WTC11 (cell line): ENCODE measurements around the gene PIK3CA. TPM values are rescaled to one million over a fixed set of nuclear protein-coding genes. Genes with fewer than 3 reads are reported as not detected.

Source experiments
- ATAC-seq: fragments of 200-7000 bp; cut with Tn5 transposase; 2 replicates; pipeline ENCODE4 v1.10.0; 2021; ENCODE audit warnings: mild to moderate bottlenecking, moderate library complexity
- CTCF ChIA-PET: fragments of 300-600 bp; sonication (Branson Sonifier 250); formaldehyde crosslinking; loops from one replicate; lab custom pipeline; 2021; ENCODE audit warnings: antibody characterized with exemption; lab: Charles Lee
- POLR2A ChIA-PET: fragments of 350-600 bp; sonication (Branson Sonifier 250); formaldehyde crosslinking; loops from one replicate; lab custom pipeline; 2021; ENCODE audit warnings: antibody characterized with exemption; lab: Charles Lee
- DNase-seq: peaks from one replicate; pipeline ENCODE4 v3.0.0; 2021; ENCODE audit warnings: low spot score
- H3K27ac Mint-ChIP-seq: 2 replicates; pipeline ENCODE4 v1.8.0; 2021; ENCODE audit warnings: mixed read lengths
- H3K27me3 Mint-ChIP-seq: 2 replicates; pipeline ENCODE4 v1.8.0; 2021; ENCODE audit warnings: low read depth, mild to moderate bottlenecking, moderate library complexity, mixed read lengths
- H3K36me3 Mint-ChIP-seq: 2 replicates; pipeline ENCODE4 v1.8.0; 2021; ENCODE audit warnings: mixed read lengths
- H3K4me1 Mint-ChIP-seq: 2 replicates; pipeline ENCODE4 v1.8.0; 2022; ENCODE audit warnings: mixed read lengths
- H3K4me3 Mint-ChIP-seq: 2 replicates; pipeline ENCODE4 v1.8.0; 2021; ENCODE audit warnings: mild to moderate bottlenecking, moderate library complexity, mixed read lengths
- H3K9me3 Mint-ChIP-seq: 2 replicates; pipeline ENCODE4 v1.8.0; 2021; ENCODE audit warnings: mixed read lengths
- EMX1 ChIP-seq: fragments of 250-450 bp; sonication (Bioruptor Pico); IDR thresholded peaks from 2 replicates; pipeline ENCODE4 v1.8.0; 2021; ENCODE audit warnings: mild to moderate bottlenecking
- FOXP1 ChIP-seq: sonication (generic); formaldehyde crosslinking; IDR thresholded peaks from 2 replicates; pipeline ENCODE4 v1.8.0; 2022; ENCODE audit warnings: missing genetic modification reagents, mild to moderate bottlenecking, moderate library complexity, borderline replicate concordance
- GTF2I ChIP-seq: fragments of 250-450 bp; sonication (Bioruptor Pico); conservative IDR thresholded peaks from 2 replicates; pipeline ENCODE4 v1.4.0; 2021; ENCODE audit warnings: mild to moderate bottlenecking
- NFE2L1 ChIP-seq: sonication (generic); formaldehyde crosslinking; IDR thresholded peaks from 2 replicates; pipeline ENCODE4 v1.8.1; 2023; ENCODE audit warnings: missing genetic modification reagents
- NFYB ChIP-seq: sonication (generic); formaldehyde crosslinking; conservative IDR thresholded peaks from 2 replicates; pipeline ENCODE4 v1.8.0; 2022; ENCODE audit warnings: low read depth, missing genetic modification reagents
- NR1H2 ChIP-seq: sonication (generic); formaldehyde crosslinking; IDR thresholded peaks from 2 replicates; pipeline ENCODE4 v1.9.0; 2021; ENCODE audit warnings: mild to moderate bottlenecking, moderate library complexity, missing genetic modification reagents
- OVOL2 ChIP-seq: fragments of 250-450 bp; sonication (Bioruptor Pico); IDR thresholded peaks from 2 replicates; pipeline ENCODE4 v1.9.0; 2021; ENCODE audit warnings: mild to moderate bottlenecking, borderline replicate concordance
- RELA ChIP-seq: sonication (generic); formaldehyde crosslinking; IDR thresholded peaks from 2 replicates; pipeline ENCODE4 v1.8.1; 2022; ENCODE audit warnings: missing genetic modification reagents, mild to moderate bottlenecking, borderline replicate concordance
- SMAD3 ChIP-seq: sonication (generic); formaldehyde crosslinking; IDR thresholded peaks from 2 replicates; pipeline ENCODE4 v1.8.0; 2022; ENCODE audit warnings: missing genetic modification reagents, mild to moderate bottlenecking, borderline replicate concordance
- TP53 ChIP-seq: sonication (generic); formaldehyde crosslinking; IDR thresholded peaks from 2 replicates; pipeline ENCODE4 v1.8.1; 2023; ENCODE audit warnings: mild to moderate bottlenecking, missing genetic modification reagents
- ZBTB21 ChIP-seq: sonication (generic); formaldehyde crosslinking; IDR thresholded peaks from 2 replicates; pipeline ENCODE4 v1.8.1; 2023; ENCODE audit warnings: mild to moderate bottlenecking, missing genetic modification reagents, borderline replicate concordance
- ZNF138 ChIP-seq: sonication (generic); formaldehyde crosslinking; conservative IDR thresholded peaks from 2 replicates; pipeline ENCODE4 v1.8.1; 2022; ENCODE audit warnings: mild to moderate bottlenecking, moderate library complexity, missing genetic modification reagents
- ZNF219 ChIP-seq: sonication (generic); formaldehyde crosslinking; IDR thresholded peaks from 2 replicates; pipeline ENCODE4 v1.8.0; 2023; ENCODE audit warnings: missing genetic modification reagents, mild to moderate bottlenecking, borderline replicate concordance
- ZNF317 ChIP-seq: sonication (generic); formaldehyde crosslinking; IDR thresholded peaks from 2 replicates; pipeline ENCODE4 v1.8.1; 2023; ENCODE audit warnings: low read depth, mild to moderate bottlenecking, moderate library complexity, missing genetic modification reagents, borderline replicate concordance
- ZNF423 ChIP-seq: fragments of 250-450 bp; sonication (Bioruptor Pico); IDR thresholded peaks from 2 replicates; pipeline ENCODE4 v2.1.2; 2022; ENCODE audit warnings: mild to moderate bottlenecking, moderate library complexity
- total RNA-seq: library from RNA; stranded (reverse); gene quantifications from 3 replicates; pipeline ENCODE4 v1.2.3, GENCODE V29; 2021
- TF ChIP-seq, protein P1 (sequence below): fragments of 250-450 bp; sonication (Bioruptor Pico); IDR thresholded peaks from 2 replicates; pipeline ENCODE4 v1.9.0; 2021; ENCODE audit warnings: mild to moderate bottlenecking
- TF ChIP-seq, protein P2 (sequence below): sonication (generic); formaldehyde crosslinking; IDR thresholded peaks from 2 replicates; pipeline ENCODE4 v1.8.1; 2023; ENCODE audit warnings: mild to moderate bottlenecking, missing genetic modification reagents, borderline replicate concordance
- TF ChIP-seq, protein P3 (sequence below): sonication (generic); formaldehyde crosslinking; IDR thresholded peaks from 2 replicates; pipeline ENCODE4 v1.8.0; 2022; ENCODE audit warnings: mild to moderate bottlenecking, missing genetic modification reagents
- TF ChIP-seq, protein P4 (sequence below): fragments of 250-450 bp; sonication (Bioruptor Pico); IDR thresholded peaks from 2 replicates; pipeline ENCODE4 v1.9.0; 2021; ENCODE audit warnings: mild to moderate bottlenecking, borderline replicate concordance
- TF ChIP-seq, protein P5 (sequence below): sonication (generic); formaldehyde crosslinking; IDR thresholded peaks from 2 replicates; pipeline ENCODE4 v1.8.1; 2022; ENCODE audit warnings: low read depth, missing genetic modification reagents, borderline replicate concordance
- TF ChIP-seq, protein P6 (sequence below): sonication (generic); formaldehyde crosslinking; IDR thresholded peaks from 2 replicates; pipeline ENCODE4 v1.8.0; 2022; ENCODE audit warnings: mild to moderate bottlenecking, missing genetic modification reagents

PIK3CA gene
- total RNA-seq, 1 experiment from 2014 or later: 10.1 TPM

DNA sequence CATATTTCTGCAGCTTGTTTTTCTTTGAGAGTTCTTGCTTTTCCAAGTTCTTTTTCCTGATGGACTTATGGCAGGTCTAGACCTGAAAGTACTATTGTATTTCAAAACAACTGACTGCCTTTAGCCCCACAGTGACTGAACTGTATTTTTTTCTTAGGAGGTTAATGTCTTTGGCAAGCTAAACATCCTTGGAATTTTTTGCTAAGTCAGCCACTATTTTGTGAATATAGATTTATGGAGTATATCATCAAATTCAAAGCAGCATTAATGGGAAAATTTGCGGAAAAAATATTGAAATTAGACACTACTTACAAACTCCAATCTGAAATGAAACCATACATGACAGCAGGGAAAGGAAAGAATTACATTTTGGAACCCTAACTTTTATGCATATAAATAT lies 8.6 kb downstream of the PIK3CA start:
- no peak overlapping the region for H3K27ac Mint-ChIP-seq
- POLR2A ChIA-PET: no interaction called here
- TF ChIP-seq, protein P1, sequence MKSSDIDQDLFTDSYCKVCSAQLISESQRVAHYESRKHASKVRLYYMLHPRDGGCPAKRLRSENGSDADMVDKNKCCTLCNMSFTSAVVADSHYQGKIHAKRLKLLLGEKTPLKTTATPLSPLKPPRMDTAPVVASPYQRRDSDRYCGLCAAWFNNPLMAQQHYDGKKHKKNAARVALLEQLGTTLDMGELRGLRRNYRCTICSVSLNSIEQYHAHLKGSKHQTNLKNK (CRISPR knock-in tag): no peak
- TF ChIP-seq FOXP1 (CRISPR knock-in tag): no peak
- TF ChIP-seq, all 79 proteins: peak for 0
- DNase-seq (no peak), ATAC-seq (no peak)
- Mint-ChIP-seq H3K4me1 (peaks cover 12% of the 10 kb centered on the region), H3K9me3 (peaks cover 6% of the 10 kb centered on the region), H3K27me3 (no peaks in the 10 kb centered on the region; the same call in 1 of the 2 replicates), H3K4me3 (no peak overlapping the region), H3K36me3 (no peaks in the 10 kb centered on the region; the same call in 1 of the 2 replicates)
- CTCF ChIA-PET: no interaction called here

DNA sequence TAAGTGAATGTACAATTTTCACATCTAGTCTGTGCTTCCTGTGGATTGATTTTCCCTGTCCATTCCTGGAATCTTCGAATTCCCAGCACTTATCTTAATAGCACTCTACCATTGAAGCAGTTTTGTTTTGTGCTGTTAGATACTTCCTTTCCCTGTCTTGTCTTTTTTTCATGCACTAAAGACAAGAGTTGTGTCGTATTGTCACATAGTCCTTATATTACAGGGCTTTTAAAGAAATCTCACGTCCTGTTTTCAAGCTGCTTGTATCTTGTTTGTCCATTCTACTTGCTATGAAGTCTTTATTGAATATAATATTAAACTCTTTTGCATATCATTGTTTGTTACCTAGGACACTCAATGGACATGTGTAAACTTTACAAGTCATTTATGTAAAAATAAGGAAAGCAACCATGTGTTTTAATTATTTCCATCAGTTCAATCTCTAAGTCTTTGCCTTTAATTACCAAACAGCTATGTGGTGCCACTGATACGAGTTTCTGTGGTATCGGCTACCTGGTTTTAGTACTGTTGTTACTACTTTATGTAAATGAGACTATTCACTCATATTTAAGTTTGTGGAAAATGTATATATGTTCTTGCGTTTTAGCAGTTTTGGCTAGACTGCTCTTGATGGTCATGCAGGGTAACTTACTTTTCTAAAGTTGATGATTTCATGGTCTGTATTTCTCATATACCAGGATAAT lies 10.3 kb downstream of the PIK3CA start:
- no peaks in the 10 kb centered on the region; the same call in 1 of the 2 replicates for H3K36me3 Mint-ChIP-seq
- ChIA-PET CTCF (no interaction called here), POLR2A (no interaction called here)
- no peak for ATAC-seq
- H3K27ac Mint-ChIP-seq: no peak overlapping the region
- no peak overlapping the region for H3K4me3 Mint-ChIP-seq
- peaks cover 18% of the 10 kb centered on the region for H3K4me1 Mint-ChIP-seq
- peaks cover 6% of the 10 kb centered on the region for H3K9me3 Mint-ChIP-seq
- TF ChIP-seq, protein P2, sequence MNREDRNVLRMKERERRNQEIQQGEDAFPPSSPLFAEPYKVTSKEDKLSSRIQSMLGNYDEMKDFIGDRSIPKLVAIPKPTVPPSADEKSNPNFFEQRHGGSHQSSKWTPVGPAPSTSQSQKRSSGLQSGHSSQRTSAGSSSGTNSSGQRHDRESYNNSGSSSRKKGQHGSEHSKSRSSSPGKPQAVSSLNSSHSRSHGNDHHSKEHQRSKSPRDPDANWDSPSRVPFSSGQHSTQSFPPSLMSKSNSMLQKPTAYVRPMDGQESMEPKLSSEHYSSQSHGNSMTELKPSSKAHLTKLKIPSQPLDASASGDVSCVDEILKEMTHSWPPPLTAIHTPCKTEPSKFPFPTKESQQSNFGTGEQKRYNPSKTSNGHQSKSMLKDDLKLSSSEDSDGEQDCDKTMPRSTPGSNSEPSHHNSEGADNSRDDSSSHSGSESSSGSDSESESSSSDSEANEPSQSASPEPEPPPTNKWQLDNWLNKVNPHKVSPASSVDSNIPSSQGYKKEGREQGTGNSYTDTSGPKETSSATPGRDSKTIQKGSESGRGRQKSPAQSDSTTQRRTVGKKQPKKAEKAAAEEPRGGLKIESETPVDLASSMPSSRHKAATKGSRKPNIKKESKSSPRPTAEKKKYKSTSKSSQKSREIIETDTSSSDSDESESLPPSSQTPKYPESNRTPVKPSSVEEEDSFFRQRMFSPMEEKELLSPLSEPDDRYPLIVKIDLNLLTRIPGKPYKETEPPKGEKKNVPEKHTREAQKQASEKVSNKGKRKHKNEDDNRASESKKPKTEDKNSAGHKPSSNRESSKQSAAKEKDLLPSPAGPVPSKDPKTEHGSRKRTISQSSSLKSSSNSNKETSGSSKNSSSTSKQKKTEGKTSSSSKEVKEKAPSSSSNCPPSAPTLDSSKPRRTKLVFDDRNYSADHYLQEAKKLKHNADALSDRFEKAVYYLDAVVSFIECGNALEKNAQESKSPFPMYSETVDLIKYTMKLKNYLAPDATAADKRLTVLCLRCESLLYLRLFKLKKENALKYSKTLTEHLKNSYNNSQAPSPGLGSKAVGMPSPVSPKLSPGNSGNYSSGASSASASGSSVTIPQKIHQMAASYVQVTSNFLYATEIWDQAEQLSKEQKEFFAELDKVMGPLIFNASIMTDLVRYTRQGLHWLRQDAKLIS (CRISPR knock-in tag): no peak
- TF ChIP-seq ZNF423 (CRISPR knock-in tag) (no peak), NFE2L1 (CRISPR knock-in tag) (no peak), NR1H2 (CRISPR knock-in tag) (no peak), NFYB (no peak), GTF2I (CRISPR knock-in tag) (no peak), RELA (CRISPR knock-in tag) (no peak), SMAD3 (no peak), ZNF317 (CRISPR knock-in tag) (no peak), ZNF138 (CRISPR knock-in tag) (no peak)
- TF ChIP-seq, protein P3, sequence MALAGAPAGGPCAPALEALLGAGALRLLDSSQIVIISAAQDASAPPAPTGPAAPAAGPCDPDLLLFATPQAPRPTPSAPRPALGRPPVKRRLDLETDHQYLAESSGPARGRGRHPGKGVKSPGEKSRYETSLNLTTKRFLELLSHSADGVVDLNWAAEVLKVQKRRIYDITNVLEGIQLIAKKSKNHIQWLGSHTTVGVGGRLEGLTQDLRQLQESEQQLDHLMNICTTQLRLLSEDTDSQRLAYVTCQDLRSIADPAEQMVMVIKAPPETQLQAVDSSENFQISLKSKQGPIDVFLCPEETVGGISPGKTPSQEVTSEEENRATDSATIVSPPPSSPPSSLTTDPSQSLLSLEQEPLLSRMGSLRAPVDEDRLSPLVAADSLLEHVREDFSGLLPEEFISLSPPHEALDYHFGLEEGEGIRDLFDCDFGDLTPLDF (CRISPR knock-in tag): no peak
- DNase-seq: no peak
- H3K27me3 Mint-ChIP-seq: no peaks in the 10 kb centered on the region; the same call in 1 of the 2 replicates

DNA sequence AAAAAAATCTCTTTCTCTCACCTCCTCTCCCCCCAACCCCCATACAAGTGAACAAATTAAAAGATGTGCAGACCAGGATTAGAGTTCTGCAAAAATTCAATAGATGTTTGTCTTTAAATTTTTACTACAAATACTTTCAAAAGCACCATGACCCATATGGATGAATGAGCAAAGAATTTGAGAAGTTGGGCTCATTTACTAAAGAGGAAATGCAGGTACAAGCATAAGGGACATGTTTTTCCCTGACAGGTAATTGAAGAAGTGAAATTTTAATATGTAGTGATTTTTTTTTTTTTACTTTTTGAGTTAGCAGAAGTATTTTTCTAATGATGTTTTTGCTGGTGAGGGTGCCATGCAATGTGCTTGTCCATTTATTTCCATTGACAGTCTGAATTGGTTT lies 15.3 kb downstream of the PIK3CA start:
- ChIA-PET POLR2A (no interaction called here), CTCF (no interaction called here)
- Mint-ChIP-seq H3K27ac (no peak overlapping the region), H3K36me3 (no peaks in the 10 kb centered on the region), H3K9me3 (no peaks in the 10 kb centered on the region), H3K4me1 (peaks cover 12% of the 10 kb centered on the region; the same call in 1 of the 2 replicates), H3K4me3 (no peak overlapping the region), H3K27me3 (no peaks in the 10 kb centered on the region)
- no peak for ATAC-seq
- DNase-seq: no peak
- TF ChIP-seq TP53 (CRISPR knock-in tag) (no peak), ZNF219 (CRISPR knock-in tag) (no peak), OVOL2 (CRISPR knock-in tag) (no peak), RELA (CRISPR knock-in tag) (no peak), ZBTB21 (CRISPR knock-in tag) (no peak), EMX1 (CRISPR knock-in tag) (no peak)
- TF ChIP-seq, protein P4, sequence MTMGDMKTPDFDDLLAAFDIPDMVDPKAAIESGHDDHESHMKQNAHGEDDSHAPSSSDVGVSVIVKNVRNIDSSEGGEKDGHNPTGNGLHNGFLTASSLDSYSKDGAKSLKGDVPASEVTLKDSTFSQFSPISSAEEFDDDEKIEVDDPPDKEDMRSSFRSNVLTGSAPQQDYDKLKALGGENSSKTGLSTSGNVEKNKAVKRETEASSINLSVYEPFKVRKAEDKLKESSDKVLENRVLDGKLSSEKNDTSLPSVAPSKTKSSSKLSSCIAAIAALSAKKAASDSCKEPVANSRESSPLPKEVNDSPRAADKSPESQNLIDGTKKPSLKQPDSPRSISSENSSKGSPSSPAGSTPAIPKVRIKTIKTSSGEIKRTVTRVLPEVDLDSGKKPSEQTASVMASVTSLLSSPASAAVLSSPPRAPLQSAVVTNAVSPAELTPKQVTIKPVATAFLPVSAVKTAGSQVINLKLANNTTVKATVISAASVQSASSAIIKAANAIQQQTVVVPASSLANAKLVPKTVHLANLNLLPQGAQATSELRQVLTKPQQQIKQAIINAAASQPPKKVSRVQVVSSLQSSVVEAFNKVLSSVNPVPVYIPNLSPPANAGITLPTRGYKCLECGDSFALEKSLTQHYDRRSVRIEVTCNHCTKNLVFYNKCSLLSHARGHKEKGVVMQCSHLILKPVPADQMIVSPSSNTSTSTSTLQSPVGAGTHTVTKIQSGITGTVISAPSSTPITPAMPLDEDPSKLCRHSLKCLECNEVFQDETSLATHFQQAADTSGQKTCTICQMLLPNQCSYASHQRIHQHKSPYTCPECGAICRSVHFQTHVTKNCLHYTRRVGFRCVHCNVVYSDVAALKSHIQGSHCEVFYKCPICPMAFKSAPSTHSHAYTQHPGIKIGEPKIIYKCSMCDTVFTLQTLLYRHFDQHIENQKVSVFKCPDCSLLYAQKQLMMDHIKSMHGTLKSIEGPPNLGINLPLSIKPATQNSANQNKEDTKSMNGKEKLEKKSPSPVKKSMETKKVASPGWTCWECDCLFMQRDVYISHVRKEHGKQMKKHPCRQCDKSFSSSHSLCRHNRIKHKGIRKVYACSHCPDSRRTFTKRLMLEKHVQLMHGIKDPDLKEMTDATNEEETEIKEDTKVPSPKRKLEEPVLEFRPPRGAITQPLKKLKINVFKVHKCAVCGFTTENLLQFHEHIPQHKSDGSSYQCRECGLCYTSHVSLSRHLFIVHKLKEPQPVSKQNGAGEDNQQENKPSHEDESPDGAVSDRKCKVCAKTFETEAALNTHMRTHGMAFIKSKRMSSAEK (CRISPR knock-in tag): no peak
- TF ChIP-seq, protein P5, sequence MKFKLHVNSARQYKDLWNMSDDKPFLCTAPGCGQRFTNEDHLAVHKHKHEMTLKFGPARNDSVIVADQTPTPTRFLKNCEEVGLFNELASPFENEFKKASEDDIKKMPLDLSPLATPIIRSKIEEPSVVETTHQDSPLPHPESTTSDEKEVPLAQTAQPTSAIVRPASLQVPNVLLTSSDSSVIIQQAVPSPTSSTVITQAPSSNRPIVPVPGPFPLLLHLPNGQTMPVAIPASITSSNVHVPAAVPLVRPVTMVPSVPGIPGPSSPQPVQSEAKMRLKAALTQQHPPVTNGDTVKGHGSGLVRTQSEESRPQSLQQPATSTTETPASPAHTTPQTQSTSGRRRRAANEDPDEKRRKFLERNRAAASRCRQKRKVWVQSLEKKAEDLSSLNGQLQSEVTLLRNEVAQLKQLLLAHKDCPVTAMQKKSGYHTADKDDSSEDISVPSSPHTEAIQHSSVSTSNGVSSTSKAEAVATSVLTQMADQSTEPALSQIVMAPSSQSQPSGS: no peak
- TF ChIP-seq, protein P6, sequence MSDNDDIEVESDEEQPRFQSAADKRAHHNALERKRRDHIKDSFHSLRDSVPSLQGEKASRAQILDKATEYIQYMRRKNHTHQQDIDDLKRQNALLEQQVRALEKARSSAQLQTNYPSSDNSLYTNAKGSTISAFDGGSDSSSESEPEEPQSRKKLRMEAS (CRISPR knock-in tag): no peak
